ENCODE data around the gene PSAT1. TPM values are rescaled to one million over a fixed set of nuclear protein-coding genes. Genes with fewer than 3 reads are reported as not detected.
"Not testable (repeated sequence)": the region's sequence is repeated elsewhere in the genome, so short reads cannot be mapped to it uniquely, and the experiment has no call there.

The PSAT1 gene
- total RNA-seq = 7.5 and 21.8 TPM in 2 replicates

DNA sequence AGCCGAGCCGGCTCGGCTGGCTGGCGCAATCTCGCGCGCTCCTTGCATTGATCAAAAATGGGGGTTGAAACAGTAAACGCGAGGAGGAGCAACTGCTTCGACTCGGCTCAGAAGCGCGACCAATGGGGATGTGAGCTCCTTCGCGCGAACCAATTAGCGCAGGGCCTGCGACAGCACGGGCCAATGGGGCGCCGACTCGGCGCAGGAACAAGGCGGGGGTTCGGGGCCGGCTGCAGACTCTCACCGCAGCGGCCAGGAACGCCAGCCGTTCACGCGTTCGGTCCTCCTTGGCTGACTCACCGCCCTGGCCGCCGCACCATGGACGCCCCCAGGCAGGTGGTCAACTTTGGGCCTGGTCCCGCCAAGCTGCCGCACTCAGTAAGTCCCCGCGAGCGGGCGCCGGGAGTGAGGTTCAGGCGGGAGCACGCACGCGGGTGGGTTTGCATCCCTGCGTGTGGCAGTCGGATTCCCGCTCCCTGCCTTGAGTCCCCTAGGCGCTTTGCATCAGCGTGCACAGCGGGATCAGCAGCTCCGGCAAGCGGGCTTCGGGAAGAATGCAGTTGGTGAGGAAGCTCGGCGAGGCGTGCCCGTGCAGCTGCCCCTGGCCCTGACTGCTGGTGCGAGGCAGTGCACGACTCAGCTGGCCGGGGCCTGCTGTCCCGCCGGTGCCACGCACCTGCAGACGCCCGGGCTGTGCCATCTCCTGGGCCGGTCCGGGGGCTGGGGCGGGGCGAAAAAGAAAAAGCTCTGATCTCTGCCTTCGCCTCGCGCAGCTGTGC lies at the start of gene PSAT1:
Gene PSAT1, plus strand, starts transcription at position 233 of the 779 bp plus-strand sequence. Its CDS starts 86 bp downstream, at position 319.
- DNase-seq = peak; percentile 96

GRCh38 chr9:78248635-78249034 lies 48.3 kb upstream of the PSAT1 start:
- DNase-seq = no peak

- no peak for DNase-seq
Observed at GRCh38 chr9:78249542-78249941, 47.4 kb upstream of the PSAT1 start.

DNA sequence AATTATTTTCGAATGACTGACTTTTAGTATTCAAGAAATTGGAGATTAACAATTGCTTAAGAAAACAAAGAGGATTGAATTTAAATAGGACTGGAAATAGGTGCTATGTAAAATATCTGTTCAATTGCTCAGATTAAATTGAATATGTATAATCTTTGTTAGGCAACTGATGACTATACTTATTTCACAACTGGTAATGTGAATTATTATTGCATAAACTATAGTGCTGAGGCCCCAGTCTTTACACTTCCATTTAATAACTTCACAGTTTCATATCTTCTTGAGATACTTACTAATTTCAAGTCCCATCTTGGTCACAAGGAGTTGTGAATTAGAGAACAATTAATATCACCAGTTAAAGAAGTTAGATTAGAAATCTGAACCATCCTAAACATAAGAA lies 44.3 kb upstream of the PSAT1 start:
- DNase-seq = no peak

DNA sequence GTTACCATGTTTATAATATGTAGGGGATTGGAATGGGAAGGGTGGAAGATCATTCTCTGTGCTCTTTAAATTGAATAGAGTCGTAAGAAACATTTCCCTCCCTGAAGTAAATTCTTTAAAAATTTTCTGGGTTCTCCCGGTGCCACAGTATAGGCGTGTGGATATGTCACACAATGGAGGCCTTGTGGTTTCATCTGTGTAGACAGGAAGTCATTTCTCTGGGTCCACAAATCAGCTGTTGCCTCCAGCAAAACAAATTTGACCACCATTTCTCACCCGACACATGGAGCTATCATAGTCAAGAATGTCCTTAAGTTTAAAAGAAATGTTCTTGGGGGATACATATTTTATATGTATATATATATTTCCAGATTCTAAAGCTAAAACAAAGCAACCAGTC lies 43.6 kb upstream of the PSAT1 start:
- no peak for DNase-seq

DNA sequence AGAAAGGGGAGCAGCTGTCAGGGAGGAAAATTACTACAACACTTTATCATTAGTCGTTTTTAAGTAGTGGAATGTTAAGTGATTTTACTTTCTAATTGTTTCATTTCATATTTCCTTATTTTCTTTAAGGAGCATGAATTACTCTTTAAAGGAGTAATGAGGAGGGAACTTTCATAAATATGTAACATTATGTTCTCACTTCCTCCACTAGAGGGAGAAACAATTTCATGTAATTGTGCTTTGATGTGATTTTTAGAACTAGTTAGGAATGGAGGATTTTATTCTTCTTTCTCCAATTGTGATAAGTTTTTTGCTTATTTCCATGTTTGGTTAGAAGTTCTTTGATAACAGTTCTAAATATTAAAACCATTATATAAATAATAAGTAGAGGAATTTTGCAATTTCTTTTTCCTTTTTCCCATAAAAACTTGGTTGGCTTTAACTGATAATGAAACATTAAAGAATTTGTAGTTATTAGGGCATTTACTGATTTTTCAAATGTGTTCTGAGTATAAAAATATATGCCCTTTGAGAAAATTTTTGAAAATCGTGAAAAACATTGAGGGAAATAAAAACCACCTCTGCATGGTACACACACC lies 35.4 kb upstream of the PSAT1 start:
- peak; percentile 60 for DNase-seq

GRCh38 chr9:78262655-78263054 lies 34.3 kb upstream of the PSAT1 start:
- DNase-seq = no peak

DNA sequence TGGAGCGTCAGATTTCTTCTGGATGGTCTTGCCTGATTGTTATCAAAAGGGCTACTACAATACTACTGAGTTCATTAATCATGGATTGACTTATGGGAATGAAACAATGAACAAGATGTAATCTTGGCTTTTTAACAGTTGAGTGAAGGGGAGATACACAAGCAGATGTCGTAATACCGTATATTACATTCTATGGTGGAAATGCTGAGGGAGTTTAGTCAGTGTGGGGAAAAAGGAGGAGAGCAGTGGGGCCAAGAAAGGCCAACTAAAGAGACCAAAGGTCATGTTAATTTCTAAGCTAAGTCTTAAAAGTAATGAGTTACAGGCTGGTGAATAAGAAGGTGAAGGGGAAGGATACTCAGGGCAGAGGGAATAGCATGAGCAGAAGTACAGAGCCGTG lies 29.0 kb upstream of the PSAT1 start:
- no peak for DNase-seq

DNA sequence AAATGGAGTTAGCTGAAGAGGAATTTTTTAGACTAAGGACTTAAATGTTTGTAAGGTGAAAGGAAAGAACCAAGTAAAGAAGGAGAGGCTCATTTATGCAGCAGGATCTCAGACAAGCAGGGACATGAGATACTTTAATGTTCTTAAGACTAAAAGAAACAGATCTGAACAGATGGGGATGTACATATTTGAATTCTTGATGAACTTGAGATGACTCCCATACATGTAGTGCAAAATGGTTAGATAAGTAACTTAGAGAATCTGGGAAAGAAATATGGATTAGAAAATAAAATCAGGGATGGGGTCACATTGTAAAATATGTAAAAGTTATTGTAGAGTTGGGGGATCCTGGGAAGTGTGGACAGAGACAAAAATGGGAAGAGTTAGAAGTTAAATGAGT lies 27.1 kb upstream of the PSAT1 start:
- no peak for DNase-seq

GRCh38 chr9:78272307-78272706 lies 24.6 kb upstream of the PSAT1 start:
- no peak for DNase-seq

GRCh38 chr9:78273761-78274160 lies 23.2 kb upstream of the PSAT1 start:
- DNase-seq = no peak

DNA sequence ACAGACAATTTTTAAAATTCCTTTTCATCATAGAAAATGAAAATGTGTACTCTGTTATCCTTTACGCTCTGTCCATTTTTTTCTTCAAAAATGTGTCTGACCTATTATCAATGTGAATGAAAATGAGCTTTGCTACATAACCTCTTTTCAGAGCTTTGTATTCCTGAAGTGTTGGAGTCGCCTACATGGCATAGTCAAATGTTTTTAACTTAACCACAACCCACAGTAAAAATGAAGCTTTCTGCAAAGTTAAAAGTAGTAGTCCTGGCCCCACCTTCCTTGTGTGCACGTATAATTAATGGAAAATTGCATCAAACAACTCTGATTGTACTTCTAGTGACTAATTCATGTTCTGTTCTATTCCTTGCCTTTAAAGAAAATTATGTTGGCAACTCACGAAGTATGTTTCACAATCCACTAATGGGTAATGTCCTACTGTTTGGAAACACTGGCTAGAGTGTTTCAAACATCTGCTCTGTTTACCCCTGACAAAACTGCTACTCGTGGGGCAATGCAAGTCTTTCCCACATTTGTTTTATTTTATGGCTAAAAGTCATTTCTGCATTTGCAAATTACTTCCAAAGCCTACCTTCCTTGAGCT lies 18.6 kb upstream of the PSAT1 start:
- DNase-seq = no peak

- no peak for DNase-seq
Observed at GRCh38 chr9:78278801-78279200, 18.1 kb upstream of the PSAT1 start.

GRCh38 chr9:78280982-78281668 lies 15.8 kb upstream of the PSAT1 start:
- DNase-seq = peak; percentile 29

DNA sequence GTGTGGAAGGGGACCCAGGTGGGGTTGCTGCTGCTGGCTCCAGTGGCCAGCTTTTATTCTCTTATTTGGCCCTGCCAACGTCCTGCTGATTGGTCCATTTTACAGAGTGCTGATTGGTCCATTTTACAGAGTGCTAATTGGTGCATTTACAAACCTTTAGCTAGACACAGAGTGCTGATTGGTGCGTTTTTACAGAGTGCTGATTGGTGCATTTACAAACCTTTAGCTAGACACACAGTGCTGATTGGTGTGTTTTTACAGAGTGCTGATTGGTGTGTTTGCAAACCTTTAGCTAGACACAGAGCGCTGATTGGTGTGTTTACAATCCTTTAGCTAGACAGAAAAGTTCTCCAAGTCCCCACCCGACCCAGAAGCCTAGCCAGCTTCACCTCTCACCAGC lies 12.7 kb upstream of the PSAT1 start:
- not testable (repeated sequence) for DNase-seq

DNA sequence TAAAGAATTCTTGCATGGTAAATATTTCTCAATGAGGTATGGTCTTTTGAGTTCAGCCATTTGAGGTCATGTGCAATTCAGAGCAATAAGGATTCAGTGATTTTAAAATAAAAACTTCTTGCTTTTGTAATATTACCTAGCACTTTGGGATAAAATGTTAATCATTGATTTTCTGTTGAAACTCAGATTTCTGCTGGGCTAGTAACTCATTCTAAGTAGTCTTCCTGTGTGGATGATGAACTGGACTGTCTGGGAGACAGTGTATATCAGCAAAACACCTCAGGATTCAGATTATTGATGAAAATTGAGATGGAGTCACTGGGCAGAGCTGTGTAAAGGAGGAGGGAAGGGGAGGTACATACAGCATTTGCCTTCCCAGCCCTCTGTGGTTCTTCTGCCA lies 10.8 kb upstream of the PSAT1 start:
- no peak for DNase-seq

- DNase-seq = no peak
Observed at GRCh38 chr9:78286946-78287388, 10.0 kb upstream of the PSAT1 start.

GRCh38 chr9:78288214-78288892 lies 8.6 kb upstream of the PSAT1 start:
- DNase-seq = no peak

DNA sequence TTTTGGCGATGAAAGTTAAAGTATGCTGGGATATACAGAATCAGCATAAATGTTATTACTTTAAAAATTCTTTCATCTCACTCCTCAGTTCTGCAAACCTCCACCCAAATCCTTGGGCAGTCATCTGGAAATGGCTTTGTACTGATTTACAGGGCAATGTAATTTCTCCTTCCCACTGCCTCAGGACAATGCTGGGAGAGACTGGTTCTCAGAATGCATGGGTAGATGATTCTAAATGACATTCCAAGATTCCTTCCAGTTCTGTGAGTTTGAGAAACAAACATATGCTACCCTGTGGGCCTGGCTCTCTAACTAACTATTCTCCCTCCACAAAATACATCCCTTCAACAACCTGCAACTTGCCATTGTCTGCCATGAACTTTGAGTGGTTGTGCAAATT lies 7.5 kb upstream of the PSAT1 start:
- no peak for DNase-seq

DNA sequence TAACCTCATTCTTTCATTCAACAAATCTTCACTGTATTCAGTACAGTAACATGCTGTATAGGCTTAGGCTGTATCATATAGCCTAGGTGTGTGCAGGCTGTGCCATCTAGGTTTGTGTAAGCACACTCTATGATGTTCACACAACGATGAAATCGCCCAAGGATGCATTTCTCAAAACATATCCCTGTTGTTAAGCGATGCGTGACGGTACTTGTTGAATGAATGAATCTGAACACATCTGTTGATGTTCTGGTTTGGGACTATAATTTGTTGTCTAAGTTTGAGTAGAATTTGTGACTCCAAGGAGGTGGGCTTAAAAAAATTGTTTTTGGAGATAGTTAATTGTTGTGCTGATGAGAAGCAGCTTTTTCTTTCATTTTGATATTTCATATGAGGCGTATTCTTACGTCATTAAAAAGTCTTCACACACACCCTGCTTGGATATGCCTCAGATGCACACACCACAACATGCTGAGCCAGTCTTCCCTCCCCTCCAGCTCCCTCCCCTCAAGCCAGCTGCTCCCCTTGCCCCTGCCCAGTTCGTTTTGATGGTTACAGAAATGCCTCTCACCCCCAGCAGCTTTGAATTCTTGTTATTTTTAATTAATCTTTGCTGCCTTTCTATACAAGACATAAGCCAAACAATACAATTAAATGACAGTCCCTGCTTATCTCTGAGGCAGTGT lies 5.5 kb upstream of the PSAT1 start:
- DNase-seq = no peak

GRCh38 chr9:78292026-78292425 lies 4.9 kb upstream of the PSAT1 start:
- DNase-seq = no peak

Measured in dermis blood vessel endothelial cell (primary cell).